ENCODE measurements around the gene HEPN1. TPM values are rescaled to one million over a fixed set of nuclear protein-coding genes. Genes with fewer than 3 reads are reported as not detected.

HEPN1 gene
- total RNA-seq, 2 donors from 2014 or later, result not detected

- no peaks in the 10 kb centered on the region for H3K4me1 ChIP-seq (replicated peaks)
- intact Hi-C loops (cut with DNase I), result no loop called here
These were observed 28.9 kb upstream of the HEPN1 start for GRCh38 chr11:124890151-124890550.

DNA sequence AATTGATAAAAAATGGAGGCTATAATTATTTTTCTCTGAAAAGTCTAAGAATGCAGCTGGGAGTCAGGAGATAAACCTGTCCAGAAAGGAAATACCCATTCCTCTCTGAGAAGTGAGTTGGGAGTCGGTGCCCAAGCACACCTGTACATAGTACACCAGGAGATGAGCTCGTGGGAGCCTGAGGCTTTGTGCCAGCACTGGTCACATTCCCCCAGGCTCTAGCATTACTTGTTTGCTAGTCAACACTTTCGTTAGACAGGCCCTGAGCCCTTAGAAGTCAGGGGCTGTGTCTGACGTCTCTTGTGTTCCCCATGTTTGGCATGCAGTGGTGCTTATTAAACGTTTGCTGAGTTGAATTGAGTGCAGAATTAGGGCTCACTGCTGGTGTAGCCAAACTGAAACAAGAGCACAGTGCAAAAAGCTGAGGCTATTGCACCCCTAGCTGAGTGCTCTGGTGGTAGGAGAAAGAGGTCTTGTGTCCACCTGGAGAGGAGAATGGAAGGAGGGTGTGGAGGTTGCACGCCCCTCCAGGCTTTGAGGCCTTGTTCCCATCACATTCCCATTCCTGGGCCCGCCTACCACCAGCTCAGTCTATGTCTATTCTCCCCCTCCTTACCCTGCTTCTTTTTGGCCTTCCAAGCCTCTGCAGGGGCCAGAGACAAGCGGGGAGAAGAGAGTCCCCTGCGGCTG lies 28.2 kb upstream of the HEPN1 start:
- intact Hi-C loops (cut with DNase I), result no loop called here
- TF ChIP-seq POLR2A (IDR thresholded peaks at IDR 0.05) (no peak), CTCF (IDR thresholded peaks at IDR 0.05) (no peak), POLR2AphosphoS5 (IDR thresholded peaks at IDR 0.05) (no peak)
- Histone ChIP-seq H3K27me3 (replicated peaks; ENCODE audit: insufficient read depth) (no peaks in the 10 kb centered on the region), H3K27ac (no peak overlapping the region), H3K9me3 (no peaks in the 10 kb centered on the region), H3K36me3 (no peaks in the 10 kb centered on the region), H3K4me3 (no peak overlapping the region), H3K4me1 (replicated peaks) (no peaks in the 10 kb centered on the region)
- 63% methylated on average over 9 of the region's 9 CpGs for WGBS
- no peak for DNase-seq (ENCODE audit: low spot score)

More at GRCh38 chr11:124890151-124890550, 28.9 kb upstream of the HEPN1 start:
- no peak for DNase-seq (ENCODE audit: low spot score)
- no peak for TF ChIP-seq POLR2AphosphoS5 (IDR thresholded peaks at IDR 0.05)
- no peak for TF ChIP-seq POLR2A (IDR thresholded peaks at IDR 0.05)
- TF ChIP-seq CTCF (IDR thresholded peaks at IDR 0.05), result no peak
- no peak overlapping the region for H3K4me3 ChIP-seq
- 89% methylated on average over 2 of the region's 2 CpGs for WGBS
- no peaks in the 10 kb centered on the region for H3K36me3 ChIP-seq
- no peaks in the 10 kb centered on the region for H3K27me3 ChIP-seq (replicated peaks; ENCODE audit: insufficient read depth)
- no peaks in the 10 kb centered on the region for H3K9me3 ChIP-seq
- H3K27ac ChIP-seq, result no peak overlapping the region

- no peak for TF ChIP-seq POLR2AphosphoS5 (IDR thresholded peaks at IDR 0.05)
- no peak for TF ChIP-seq POLR2A (IDR thresholded peaks at IDR 0.05)
- WGBS, result 39% methylated on average over 12 of the region's 12 CpGs
- Histone ChIP-seq H3K27me3 (replicated peaks; ENCODE audit: insufficient read depth) (no peaks in the 10 kb centered on the region), H3K36me3 (no peaks in the 10 kb centered on the region), H3K9me3 (no peaks in the 10 kb centered on the region), H3K4me3 (no peak overlapping the region), H3K4me1 (replicated peaks) (no peaks in the 10 kb centered on the region), H3K27ac (no peak overlapping the region)
- intact Hi-C loops (cut with DNase I), result no loop called here
- DNase-seq (ENCODE audit: low spot score), result no peak
These were observed 27.6 kb upstream of the HEPN1 start for GRCh38 chr11:124891373-124891861.

DNA sequence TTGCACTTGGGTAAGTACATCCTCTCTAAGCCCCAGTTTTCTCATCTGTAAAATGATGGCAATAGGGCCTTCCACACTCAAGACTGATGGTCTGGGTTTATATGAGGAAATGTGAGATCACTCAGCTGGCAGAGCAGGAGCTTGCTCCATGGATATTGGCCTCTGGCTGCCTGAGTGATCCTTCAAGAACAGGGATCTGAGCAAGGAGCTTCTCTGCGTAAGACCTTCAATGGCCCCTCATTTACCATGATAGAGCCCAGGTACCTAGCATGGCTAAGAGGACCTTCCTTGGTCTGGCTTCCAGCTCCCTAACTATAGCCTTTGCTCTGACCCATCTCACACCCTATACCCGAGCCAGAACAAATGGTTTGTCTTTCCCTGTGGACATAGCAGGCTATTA lies 26.9 kb upstream of the HEPN1 start:
- Histone ChIP-seq H3K4me3 (no peak overlapping the region), H3K27ac (no peak overlapping the region), H3K9me3 (no peaks in the 10 kb centered on the region), H3K36me3 (no peaks in the 10 kb centered on the region), H3K27me3 (replicated peaks; ENCODE audit: insufficient read depth) (no peaks in the 10 kb centered on the region), H3K4me1 (replicated peaks) (no peaks in the 10 kb centered on the region)
- no peak for DNase-seq (ENCODE audit: low spot score)
- intact Hi-C loops (cut with DNase I), result no loop called here
- WGBS, result 89% methylated on average over 2 of the region's 2 CpGs
- TF ChIP-seq POLR2A (IDR thresholded peaks at IDR 0.05) (no peak), POLR2AphosphoS5 (IDR thresholded peaks at IDR 0.05) (no peak), CTCF (IDR thresholded peaks at IDR 0.05) (no peak)

- intact Hi-C loops (cut with DNase I), result no loop called here
- WGBS, result 70% methylated on average over 9 of the region's 9 CpGs
- no peak for DNase-seq (ENCODE audit: low spot score)
These were observed 26.1 kb upstream of the HEPN1 start for GRCh38 chr11:124892750-124893454.

More at GRCh38 chr11:124892750-124893454, 26.1 kb upstream of the HEPN1 start:
- Histone ChIP-seq H3K4me3 (no peak overlapping the region), H3K9me3 (no peaks in the 10 kb centered on the region), H3K27ac (no peak overlapping the region), H3K4me1 (replicated peaks) (no peaks in the 10 kb centered on the region), H3K36me3 (no peaks in the 10 kb centered on the region), H3K27me3 (replicated peaks; ENCODE audit: insufficient read depth) (no peaks in the 10 kb centered on the region)
- TF ChIP-seq POLR2A (IDR thresholded peaks at IDR 0.05) (no peak), POLR2AphosphoS5 (IDR thresholded peaks at IDR 0.05) (no peak), CTCF (IDR thresholded peaks at IDR 0.05) (no peak)

Data from prostate gland (tissue), 2 donors.